GM12872 (cell line): ENCODE measurements around the gene DLST.

ENCODE experiments used
- TF ChIP-seq, protein P1 (sequence below): IDR thresholded peaks from 3 replicates; pipeline ENCODE4 v1.5.1; 2011; ENCODE audit warnings: low read depth, mild to moderate bottlenecking, low read length, moderate library complexity; ENCODE audit not compliant: insufficient read depth

Gene DLST

DNA sequence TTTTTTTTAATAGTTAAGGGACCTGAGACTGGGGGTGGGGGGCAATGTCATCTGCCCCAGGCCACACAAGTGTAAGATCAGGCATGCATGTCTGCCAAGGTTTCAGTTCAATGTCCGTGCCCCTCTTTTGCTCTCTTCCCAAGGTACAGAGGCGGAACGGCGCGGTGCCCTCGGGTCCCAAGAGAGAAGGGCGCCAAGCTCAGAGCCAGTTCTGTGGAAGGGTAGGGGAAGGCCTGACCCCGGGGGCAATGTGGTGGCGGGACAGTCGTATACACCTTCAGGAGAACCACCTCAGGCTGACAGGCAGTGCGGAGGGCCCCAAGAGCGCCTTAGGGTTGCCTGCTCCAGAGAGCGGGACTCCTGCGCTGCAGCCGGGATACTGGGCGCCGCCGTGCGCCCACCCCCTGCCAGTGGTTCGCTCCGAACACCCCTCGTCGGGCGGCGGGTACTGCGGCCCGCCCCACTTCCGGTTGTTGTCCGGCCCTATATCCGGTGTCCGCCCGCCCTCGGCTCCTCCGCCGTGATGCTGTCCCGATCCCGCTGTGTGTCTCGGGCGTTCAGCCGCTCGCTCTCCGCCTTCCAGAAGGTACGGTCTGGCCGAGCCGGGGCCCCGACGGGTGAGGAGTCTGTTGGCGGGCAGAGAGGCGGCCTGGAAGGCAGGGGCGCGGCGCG lies at the start of gene DLST:
TSS of gene DLST (plus strand) at position 486 of the 672 bp plus-strand sequence. CDS start at position 524, 38 bp downstream.
- TF ChIP-seq, protein P1, sequence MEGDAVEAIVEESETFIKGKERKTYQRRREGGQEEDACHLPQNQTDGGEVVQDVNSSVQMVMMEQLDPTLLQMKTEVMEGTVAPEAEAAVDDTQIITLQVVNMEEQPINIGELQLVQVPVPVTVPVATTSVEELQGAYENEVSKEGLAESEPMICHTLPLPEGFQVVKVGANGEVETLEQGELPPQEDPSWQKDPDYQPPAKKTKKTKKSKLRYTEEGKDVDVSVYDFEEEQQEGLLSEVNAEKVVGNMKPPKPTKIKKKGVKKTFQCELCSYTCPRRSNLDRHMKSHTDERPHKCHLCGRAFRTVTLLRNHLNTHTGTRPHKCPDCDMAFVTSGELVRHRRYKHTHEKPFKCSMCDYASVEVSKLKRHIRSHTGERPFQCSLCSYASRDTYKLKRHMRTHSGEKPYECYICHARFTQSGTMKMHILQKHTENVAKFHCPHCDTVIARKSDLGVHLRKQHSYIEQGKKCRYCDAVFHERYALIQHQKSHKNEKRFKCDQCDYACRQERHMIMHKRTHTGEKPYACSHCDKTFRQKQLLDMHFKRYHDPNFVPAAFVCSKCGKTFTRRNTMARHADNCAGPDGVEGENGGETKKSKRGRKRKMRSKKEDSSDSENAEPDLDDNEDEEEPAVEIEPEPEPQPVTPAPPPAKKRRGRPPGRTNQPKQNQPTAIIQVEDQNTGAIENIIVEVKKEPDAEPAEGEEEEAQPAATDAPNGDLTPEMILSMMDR: no peak

DNA sequence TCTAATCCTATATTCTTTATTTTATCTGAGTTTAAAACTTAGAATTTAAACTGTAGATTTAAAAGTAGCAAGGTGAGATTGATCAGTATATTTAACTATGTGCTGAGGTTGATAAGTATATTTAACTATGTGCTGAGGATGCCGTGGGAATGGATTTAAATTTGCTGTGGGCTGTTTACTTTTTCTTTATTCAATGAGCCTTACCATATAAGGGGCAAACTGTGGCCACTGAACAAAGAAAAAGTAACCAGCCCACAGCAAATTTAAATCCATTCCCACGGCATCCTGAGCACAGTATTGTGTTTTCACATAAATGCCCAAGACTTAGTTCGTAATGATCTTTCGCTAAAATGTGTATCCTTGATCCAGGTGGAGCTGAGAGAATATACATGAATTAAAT lies 48.9 kb upstream of the DLST start:
- TF ChIP-seq, protein P1: no peak

DNA sequence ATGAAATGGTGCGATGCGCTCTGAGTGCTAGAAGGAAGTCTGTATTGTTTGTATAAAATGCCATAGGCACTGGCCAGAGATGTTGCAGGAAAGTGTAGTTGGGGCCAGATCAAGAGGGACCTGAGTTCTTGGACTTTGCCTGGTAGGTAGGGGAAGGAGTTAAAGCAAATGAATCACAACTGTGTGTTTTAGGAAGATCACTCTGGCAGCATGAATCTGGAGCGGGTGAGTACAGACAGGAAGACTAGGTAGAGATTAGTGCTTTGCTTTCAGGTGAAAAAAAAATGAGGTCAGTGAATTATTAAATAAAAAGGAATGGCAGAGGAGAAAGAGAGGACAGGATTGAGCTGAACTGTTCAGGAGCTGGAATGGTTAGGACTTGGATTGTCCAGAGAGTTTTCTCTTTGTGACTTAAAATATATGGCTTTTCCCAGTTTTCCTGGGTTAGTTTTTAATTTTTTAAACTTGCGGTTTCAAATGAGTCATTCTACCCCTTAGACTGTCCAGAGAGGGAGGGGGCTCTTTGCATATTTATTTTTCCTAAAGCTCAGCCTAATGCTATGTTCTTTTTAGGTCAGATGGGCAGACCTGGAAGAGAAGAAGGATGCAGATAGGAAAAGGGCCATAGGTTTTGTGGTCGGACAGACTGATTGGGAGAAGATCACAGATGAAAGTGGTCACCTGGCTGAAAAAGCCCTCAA lies 46.9 kb upstream of the DLST start:
- TF ChIP-seq, protein P1: no peak

GRCh38 chr14:74835645-74836250 lies 46.0 kb upstream of the DLST start:
- TF ChIP-seq, protein P1: no peak

DNA sequence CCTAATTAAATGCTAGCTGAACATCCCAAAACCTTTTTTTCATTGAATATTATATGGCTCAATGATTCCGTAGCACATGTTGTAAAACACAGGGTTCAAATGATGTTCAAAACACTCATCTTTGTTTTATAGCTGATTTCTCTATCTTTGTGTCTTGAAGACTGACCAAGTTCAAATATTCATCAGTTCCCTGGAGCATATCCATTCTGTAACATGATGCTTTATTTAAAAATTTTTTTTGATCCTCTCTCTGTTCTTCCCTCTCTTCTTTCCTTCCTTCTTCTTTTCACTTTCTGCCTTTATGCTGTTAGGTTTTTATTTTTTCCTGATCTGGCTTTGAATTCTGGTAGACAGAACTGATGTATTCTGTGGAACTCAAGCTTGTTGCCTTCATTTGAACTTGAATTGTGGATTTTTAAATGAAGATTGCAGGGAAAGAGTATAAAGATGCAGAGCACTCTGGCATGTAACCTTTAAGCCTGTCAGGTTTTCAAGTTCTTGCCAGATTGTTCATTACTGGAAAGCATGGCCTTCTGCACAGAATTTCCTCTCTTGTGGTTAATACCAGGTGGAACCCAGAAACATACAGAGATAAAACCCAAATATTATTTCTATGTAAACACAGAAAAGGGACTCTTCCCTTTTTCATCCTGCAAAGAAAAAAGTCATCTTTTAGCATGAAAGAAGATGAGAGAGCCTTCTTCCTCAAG lies 45.3 kb upstream of the DLST start:
- TF ChIP-seq, protein P1: no peak

- TF ChIP-seq, protein P1: no peak
Observed at GRCh38 chr14:74838166-74838565, 43.5 kb upstream of the DLST start.

GRCh38 chr14:74840603-74841030 lies 41.1 kb upstream of the DLST start:
- TF ChIP-seq, protein P1: no peak
